NCI-H2081 (cell line): Measurements from ENCODE around the gene PIK3CA.

Source experiments
- DNase-seq, 2 experiments: peaks; one replicate each; lab custom pipeline; 2025; lab: John Stamatoyannopoulos, UW

The PIK3CA gene

GRCh38 chr3:179158336-179159039, 10.3 kb downstream of the PIK3CA start:
- no peak for DNase-seq

- no peak for DNase-seq
Measured at GRCh38 chr3:179163503-179163902, 15.3 kb downstream of the PIK3CA start.

DNA sequence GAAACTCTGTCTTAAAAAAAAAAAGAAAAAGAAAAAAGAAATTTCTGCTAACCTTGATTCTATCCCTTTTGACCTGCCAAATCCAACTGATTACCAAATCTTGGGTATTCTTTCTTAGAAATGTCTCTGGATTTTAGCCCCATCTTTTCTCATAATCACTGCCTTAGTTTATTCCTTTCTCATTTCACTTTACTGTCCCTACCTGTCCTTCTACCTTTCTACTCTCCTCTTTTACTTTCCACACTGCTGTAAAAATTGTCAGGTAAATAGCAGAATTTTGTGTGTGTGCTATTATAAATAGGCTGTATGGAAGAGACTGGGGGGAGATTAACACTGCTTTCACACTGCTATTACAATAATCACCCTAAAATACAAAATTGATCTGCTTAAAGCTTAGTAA, 16.7 kb downstream of the PIK3CA start:
- no peak for DNase-seq

- no peak for DNase-seq
Measured at GRCh38 chr3:179166561-179167201, 18.5 kb downstream of the PIK3CA start.

DNA sequence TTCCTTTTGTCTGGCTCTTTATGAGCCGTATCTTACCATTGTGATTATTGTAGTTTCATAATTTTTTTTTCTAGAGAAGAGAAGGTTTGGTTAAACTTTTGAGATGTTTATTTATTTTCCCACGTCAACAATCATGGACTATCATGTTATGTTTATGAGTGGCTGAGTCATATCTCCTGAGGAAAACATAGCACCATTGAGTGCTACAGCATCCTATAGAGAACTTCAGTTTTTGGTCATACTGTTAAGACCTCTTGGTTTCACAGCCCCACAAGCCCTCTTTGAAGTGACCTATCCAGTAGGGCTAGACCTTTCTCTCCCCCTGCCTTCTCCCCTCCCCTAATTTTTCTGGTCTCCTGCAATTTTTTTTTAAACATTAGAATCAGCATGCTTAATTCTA, 20.8 kb downstream of the PIK3CA start:
- no peak for DNase-seq

DNA sequence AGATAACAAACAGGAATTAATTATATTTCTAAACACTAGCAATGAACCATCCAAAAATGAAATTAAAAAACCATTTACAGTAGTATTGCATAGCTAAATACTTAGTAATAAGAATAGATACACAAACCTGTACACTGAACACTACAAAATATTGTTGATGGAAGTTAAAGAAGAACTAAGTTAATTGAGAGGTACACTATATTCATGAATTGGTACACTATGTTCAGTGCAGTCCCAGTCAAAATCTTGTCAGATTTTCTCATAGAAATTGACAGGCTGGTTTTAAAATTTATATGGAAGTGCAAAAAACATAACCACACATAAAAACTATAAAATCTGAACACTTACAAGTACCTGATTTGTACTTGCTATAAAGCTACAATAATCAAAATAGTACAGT, 24.4 kb downstream of the PIK3CA start:
- no peak for DNase-seq

DNA sequence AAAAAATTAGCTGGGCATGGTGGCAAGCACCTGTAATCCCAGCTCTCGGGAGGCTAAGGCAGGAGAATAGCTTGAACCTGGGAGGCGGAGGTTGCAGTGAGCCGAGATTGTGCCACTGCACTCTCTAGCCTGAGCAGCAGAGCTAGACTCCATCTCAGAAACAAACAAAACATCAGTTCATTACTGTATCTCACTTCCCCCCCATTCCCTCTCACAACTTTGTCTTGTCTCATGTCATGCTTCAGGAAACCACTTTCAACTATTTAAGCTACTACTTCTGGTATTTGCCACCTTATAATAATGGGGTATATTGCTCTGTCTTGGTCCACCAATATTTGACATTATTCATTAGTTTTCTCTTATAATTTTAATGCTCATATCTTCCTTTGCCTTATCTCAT, 26.2 kb downstream of the PIK3CA start:
- no peak for DNase-seq

DNA sequence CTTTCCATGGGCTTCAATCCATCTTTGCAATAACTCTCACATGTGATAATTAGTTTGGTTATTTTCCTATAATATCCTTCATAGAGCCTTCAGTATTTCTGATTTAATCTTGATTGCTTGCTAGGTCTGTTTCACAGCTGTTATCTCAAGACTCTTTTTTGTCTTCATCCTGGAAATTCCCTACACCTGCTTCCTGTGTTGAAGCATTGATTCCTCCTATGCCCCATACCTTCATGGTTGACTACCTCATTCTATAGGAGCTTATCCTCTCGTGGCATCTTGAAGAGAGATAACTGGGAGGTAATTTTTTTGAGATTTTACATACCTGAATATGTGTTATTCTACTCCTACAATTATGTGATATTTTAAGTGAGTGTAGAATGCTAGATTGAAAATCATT, 26.7 kb downstream of the PIK3CA start:
- no peak for DNase-seq

- DNase-seq, result no peak
Measured at GRCh38 chr3:179175358-179175757, 27.2 kb downstream of the PIK3CA start.

DNA sequence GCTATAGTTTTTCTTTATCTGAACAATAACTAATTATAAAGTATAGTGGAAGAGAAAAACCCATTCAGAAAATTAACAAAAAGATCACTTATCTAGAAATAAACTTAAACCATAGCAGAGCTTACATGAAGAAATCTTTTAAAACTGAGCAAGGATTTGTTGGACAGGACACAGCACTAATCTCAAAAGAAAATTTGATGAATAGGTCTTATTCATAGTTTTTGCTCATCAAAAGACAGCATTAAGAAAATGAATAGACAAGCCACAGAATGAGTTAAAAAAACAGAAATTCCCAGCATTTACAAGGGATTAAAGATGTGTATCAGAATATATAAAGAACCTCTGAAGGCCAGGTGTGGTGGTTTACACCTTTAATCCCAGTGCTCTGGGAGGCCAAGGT, 29.5 kb downstream of the PIK3CA start:
- no peak for DNase-seq

DNA sequence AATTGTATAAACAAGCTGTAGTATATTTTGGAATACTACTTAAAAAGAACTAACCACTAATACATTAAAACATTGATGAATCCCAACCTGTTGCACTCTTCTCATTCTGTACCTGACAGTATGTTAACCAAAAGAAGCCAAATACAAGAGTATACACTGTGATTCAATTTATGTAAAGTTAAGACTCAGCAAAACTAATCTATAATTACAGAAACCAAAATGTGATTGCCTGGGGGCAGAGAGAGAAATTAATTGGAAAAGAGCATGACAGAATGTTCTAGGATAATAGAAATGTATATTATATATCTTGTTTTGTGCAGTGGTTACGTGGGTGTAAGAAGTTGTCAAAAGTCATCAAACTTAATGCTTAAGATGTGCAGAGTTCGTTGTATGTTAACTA, 31.1 kb downstream of the PIK3CA start:
- no peak for DNase-seq

DNA sequence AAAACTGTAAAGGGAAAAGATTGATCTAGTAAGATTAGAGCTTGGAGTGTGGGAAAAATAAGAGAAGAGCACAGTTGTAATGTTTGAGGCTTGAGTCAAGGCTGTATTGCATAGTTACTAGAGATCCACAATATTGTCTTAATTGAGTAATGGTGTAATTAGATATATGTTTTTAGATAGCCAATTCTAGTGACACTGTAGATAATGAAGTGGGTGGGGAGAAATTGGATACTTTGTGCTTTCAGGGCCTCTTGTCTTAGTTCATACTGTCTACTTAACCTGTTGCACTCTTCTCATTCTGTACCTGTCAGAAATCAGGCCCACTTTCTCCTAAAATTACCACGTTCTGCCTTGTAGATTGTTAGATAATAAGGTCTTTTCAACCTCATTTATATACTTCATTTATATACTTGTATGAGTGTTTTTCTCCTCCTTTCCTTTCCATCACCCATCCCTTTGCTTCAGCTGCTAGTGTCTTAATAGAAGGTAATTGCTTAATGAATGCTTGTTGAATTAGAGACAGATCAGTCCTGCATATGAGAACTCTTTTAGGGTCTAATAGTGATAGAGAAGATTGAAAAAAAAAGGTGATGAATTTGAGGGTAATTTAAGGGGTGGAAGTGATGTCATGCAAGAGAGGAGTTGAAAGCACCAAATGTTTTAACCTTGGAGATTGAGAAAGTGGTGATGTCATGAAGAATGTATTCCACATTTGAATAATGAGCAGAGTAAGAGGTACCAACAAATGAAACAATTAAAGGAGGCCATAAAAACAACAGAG, 32.0 kb downstream of the PIK3CA start:
- peak in 1 of 2 experiments; percentile 45 for DNase-seq

DNA sequence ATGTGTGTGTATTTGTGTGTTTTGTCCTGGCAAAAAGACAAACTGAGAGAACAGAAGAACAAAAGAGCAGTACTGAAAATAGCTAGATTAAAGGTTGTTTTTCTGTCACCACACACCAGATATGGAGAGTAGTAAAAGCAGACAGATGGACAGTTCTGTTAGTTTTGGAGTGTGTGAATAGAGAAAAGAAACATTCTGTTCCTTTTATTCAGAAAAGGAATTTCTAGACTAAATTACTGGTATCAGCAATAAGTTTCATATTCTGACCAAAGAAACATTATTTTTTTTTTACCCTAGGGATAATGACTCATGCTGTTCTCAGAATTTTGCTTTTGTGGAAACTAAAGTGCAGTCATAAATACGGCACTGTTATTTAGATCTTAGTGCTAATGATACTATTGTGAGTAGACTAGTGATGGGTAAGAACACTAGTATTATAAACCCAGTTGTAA, 32.9 kb downstream of the PIK3CA start:
- peak in 1 of 2 experiments; percentile 19 for DNase-seq

DNA sequence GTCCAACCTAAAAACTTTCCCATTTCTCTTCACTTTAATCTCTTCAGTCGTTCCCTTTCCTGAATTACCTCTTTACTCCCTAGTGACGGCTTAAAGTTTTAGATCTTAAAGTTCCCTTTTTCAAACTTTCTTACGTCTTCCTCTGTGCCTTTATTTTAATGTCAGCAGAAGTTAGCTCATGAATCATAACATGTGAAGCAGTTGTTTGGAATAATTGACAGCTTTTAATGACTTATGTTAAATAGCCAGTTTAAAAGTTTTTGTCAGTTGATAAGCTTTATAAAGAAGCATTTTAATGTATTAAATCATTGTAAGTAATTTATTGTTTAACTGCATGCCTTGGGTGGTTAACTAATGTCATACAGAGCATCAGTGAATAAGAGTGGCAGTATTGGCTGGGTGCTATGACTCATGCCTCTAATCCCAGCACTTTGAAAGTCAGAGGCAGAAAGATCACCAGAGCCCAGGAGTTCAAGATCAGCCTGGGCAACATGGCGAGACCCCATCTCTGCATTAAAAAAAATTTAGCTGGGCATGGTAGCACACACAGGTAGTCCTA, 33.9 kb downstream of the PIK3CA start:
- DNase-seq, result no peak

DNA sequence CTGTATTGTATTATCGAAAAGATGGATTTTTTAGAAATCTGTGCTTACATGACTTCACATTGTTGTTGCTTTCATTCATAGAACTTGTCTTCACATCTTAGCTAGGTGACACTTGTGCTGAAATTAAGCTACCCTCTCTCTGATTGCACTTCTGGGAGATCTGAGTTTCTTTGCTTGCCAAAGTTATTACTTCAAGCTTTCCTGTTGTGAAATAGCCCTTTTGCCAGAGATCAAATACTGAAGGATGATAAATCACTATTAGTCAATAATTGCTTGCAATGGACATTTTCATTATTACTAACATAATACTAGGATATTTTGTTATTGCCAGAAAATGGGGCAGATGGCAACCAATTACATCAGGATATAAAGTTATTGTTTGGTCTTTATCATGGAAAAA, 34.7 kb downstream of the PIK3CA start:
- DNase-seq, result no peak

DNA sequence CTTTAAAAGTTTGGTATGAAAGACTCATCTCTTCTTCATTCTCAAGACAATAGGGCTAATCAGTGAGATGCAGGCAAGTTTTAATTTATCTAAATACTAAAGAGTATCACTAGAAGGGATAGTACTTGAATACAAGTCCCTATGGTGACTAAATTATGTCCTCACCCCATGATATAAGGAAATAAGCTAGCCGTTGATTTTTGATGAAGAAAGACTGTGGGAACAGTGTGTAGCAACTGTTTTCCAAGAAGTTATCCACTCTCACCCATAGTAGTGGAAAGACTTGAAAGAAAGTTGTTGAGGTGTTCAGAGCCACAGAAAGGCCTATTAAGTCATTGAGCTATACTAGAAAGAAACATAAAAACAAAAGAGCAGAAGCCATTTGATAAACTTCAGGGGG, 36.7 kb downstream of the PIK3CA start:
- no peak for DNase-seq

GRCh38 chr3:179186426-179186825, 38.3 kb downstream of the PIK3CA start:
- DNase-seq, result no peak

GRCh38 chr3:179189759-179190158, 41.6 kb downstream of the PIK3CA start:
- peak in 1 of 2 experiments; percentile 19 for DNase-seq

DNA sequence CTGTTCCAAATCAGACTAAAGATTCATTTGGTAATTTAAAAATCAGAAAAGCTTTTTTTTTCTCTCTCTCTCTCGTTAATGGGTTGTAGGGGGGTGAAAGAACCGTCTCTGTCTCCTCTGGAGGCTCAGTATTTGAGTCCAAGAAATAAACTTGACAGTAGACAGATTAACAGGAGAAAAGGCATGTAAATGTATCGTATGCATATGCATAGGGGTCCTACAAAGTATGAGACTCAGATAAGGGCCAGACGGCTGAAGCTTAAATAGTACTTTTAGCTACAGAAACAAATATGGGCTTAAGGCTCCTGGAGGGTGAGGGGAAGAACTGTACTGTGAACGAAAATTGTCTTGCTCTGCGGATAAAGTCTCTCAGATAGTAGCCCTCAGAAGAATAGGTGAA, 42.4 kb downstream of the PIK3CA start:
- no peak for DNase-seq

GRCh38 chr3:179192542-179192941, 44.4 kb downstream of the PIK3CA start:
- no peak for DNase-seq

GRCh38 chr3:179194931-179195330, 46.8 kb downstream of the PIK3CA start:
- DNase-seq, result no peak

DNA sequence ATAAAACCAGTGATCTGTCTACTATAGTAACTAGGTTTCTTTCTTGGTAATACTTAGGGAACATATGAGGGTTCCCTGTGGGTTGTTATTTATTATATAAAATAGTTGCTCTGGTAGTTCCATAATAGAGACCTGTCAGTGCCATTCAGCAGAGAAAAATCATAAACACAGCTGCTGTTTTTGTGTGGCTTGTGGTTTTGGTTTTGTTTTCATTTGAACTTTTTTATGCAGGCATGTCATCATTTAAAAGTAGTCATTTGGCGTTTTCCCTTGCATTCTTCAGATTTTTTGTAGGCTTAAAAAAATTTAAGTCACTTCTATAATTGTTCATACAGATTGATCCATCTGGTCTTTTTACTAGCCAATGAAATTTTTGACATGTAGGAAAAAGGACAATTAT, 47.9 kb downstream of the PIK3CA start:
- peak in 1 of 2 experiments; percentile 42 for DNase-seq

DNA sequence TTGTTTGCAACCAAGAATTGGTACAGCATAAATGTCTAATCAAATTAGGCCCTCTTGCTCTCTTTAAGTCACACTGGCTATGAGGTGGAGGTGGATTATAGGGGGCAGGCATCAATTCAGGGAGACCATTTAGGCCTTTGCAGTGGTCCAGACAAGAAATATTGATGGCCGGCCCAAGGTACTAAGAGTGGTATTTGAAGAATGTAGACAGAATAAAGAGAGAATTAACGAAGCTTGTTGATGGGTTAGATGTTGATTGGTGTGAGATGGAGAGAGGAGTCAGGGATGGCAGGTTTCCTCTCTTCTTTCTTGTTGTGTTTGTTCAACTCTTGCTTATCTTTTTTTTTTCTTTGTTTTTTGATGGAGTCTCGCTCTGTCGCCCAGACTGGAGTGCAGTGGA, 48.5 kb downstream of the PIK3CA start:
- no peak for DNase-seq
